ENCODE measurements around the gene FMO3. TPM values are rescaled to one million over a fixed set of nuclear protein-coding genes. Genes with fewer than 3 reads are reported as not detected.

Gene FMO3
- total RNA-seq, 1 experiment from 2014 or later = not detected

GRCh38 chr1:171087896-171088295, 2.8 kb upstream of the FMO3 start:
- ChIA-PET POLR2A (no interaction called here), CTCF (no interaction called here)
- H3K4me1 Mint-ChIP-seq = no peaks in the 10 kb centered on the region
- no peaks in the 10 kb centered on the region for H3K27me3 Mint-ChIP-seq (ENCODE audit: low read depth)
- H3K4me3 Mint-ChIP-seq = no peak overlapping the region
- H3K27ac Mint-ChIP-seq = no peak overlapping the region
- H3K36me3 Mint-ChIP-seq = no peaks in the 10 kb centered on the region
- ATAC-seq (no peak), DNase-seq (ENCODE audit: low spot score) (no peak)
- 0 out of 2 replicates have a peak, but pooled peaks cover 3% of the 10 kb centered on the region for H3K9me3 Mint-ChIP-seq
- TF ChIP-seq ZNF425 (CRISPR knock-in tag; conservative IDR thresholded peaks at IDR 0.05) = no peak
- TF ChIP-seq FOXP1 (CRISPR knock-in tag; IDR thresholded peaks at IDR 0.05; ENCODE audit: borderline replicate concordance) = no peak
- TF ChIP-seq AR (CRISPR knock-in tag; IDR thresholded peaks at IDR 0.05) = no peak
- no peak for TF ChIP-seq CREB1 (CRISPR knock-in tag; IDR thresholded peaks at IDR 0.05)
- no peak for TF ChIP-seq MLX (CRISPR knock-in tag; IDR thresholded peaks at IDR 0.05)
- TF ChIP-seq GRHL2 (CRISPR knock-in tag; IDR thresholded peaks at IDR 0.05; ENCODE audit: insufficient replicate concordance, severe bottlenecking) = no peak
- TF ChIP-seq PRRX2 (CRISPR knock-in tag; IDR thresholded peaks at IDR 0.05) = no peak
- no peak for TF ChIP-seq GTF2I (CRISPR knock-in tag; conservative IDR thresholded peaks at IDR 0.05)
- no peak for TF ChIP-seq ZBTB21 (CRISPR knock-in tag; IDR thresholded peaks at IDR 0.05; ENCODE audit: borderline replicate concordance)
- no peak for TF ChIP-seq ELF4 (CRISPR knock-in tag; IDR thresholded peaks at IDR 0.05; ENCODE audit: low read depth)
- no peak for TF ChIP-seq ZNF671 (CRISPR knock-in tag; IDR thresholded peaks at IDR 0.05)
- TF ChIP-seq GABPB1 (CRISPR knock-in tag; IDR thresholded peaks at IDR 0.05) = no peak
- no peak for TF ChIP-seq ATF6 (CRISPR knock-in tag; IDR thresholded peaks at IDR 0.05)
- TF ChIP-seq CDX4 (CRISPR knock-in tag; IDR thresholded peaks at IDR 0.05; ENCODE audit: borderline replicate concordance) = no peak
- no peak for TF ChIP-seq NR2C2 (CRISPR knock-in tag; IDR thresholded peaks at IDR 0.05)
- TF ChIP-seq FOXP4 (CRISPR knock-in tag; IDR thresholded peaks at IDR 0.05) = no peak
- TF ChIP-seq ZNF512 (CRISPR knock-in tag; IDR thresholded peaks at IDR 0.05; ENCODE audit: borderline replicate concordance) = no peak
- no peak for TF ChIP-seq ATF1 (CRISPR knock-in tag; IDR thresholded peaks at IDR 0.05)
- no peak for TF ChIP-seq RELA (CRISPR knock-in tag; IDR thresholded peaks at IDR 0.05; ENCODE audit: borderline replicate concordance)
- no peak for TF ChIP-seq ZNF416 (CRISPR knock-in tag; IDR thresholded peaks at IDR 0.05)
